A673 (cell line): Measurements from ENCODE around the gene SMOC1. TPM values are rescaled to one million over a fixed set of nuclear protein-coding genes. Genes with fewer than 3 reads are reported as not detected.

ENCODE experiments used
- BruUV-seq: library from RNA; stranded (reverse); fragments of 400-500 nt; replicated peaks from 2 replicates; lab custom pipeline; 2021; lab: Mats Ljungman, UMichigan
- CTCF ChIA-PET: fragments of 300-600 bp; sonication (Branson Sonifier 250); formaldehyde crosslinking; loops from one replicate; lab custom pipeline; 2022; ENCODE audit warnings: antibody characterized with exemption; lab: Charles Lee
- POLR2A ChIA-PET: fragments of 300-600 bp; sonication (Branson Sonifier 250); formaldehyde crosslinking; loops from one replicate; lab custom pipeline; 2022; ENCODE audit warnings: antibody characterized with exemption; ENCODE audit not compliant: low non-redundant PET; lab: Charles Lee
- DNase-seq: peaks from one replicate; pipeline ENCODE4 v3.0.0-alpha.2; 2015; ENCODE audit warnings: low spot score
- H3K27ac ChIP-seq: fragments of 200-600 bp; sonication (generic); 2 replicates; pipeline ENCODE4 v1.5.1; 2016; ENCODE audit warnings: mixed run types, low read depth, mild to moderate bottlenecking, mixed read lengths, antibody characterized with exemption, low read length; ENCODE audit not compliant: poor library complexity, severe bottlenecking
- H3K27me3 ChIP-seq: fragments of 200-600 bp; sonication (generic); replicated peaks from 2 replicates; pipeline ENCODE4 v1.6.1; 2017; ENCODE audit warnings: mixed run types, low read depth, mild to moderate bottlenecking, mixed read lengths, antibody characterized with exemption, low read length; ENCODE audit not compliant: insufficient read depth, poor library complexity
- H3K36me3 ChIP-seq: fragments of 200-600 bp; sonication (generic); 2 replicates; pipeline ENCODE4 v1.6.1; 2016; ENCODE audit warnings: mixed run types, mild to moderate bottlenecking, mixed read lengths, antibody characterized with exemption, low read length; ENCODE audit not compliant: insufficient read depth, poor library complexity, severe bottlenecking
- H3K4me1 ChIP-seq: fragments of 200-600 bp; sonication (generic); 2 replicates; pipeline ENCODE4 v1.6.1; 2017; ENCODE audit warnings: mixed run types, mild to moderate bottlenecking, mixed read lengths, antibody characterized with exemption, low read length; ENCODE audit not compliant: insufficient read depth, poor library complexity, severe bottlenecking
- H3K4me3 ChIP-seq: fragments of 200-600 bp; sonication (generic); 2 replicates; pipeline ENCODE4 v1.5.1; 2016; ENCODE audit warnings: low read depth, mixed run types, mild to moderate bottlenecking, mixed read lengths, low read length; ENCODE audit not compliant: poor library complexity, severe bottlenecking
- H3K9me3 ChIP-seq: fragments of 200-600 bp; sonication (generic); 2 replicates; pipeline ENCODE4 v1.6.1; 2016; ENCODE audit warnings: mixed run types, low read depth, mild to moderate bottlenecking, mixed read lengths, antibody characterized with exemption, low read length; ENCODE audit not compliant: poor library complexity, severe bottlenecking
- CTCF ChIP-seq: fragments of 300-800, 200-600 bp; sonication (generic); conservative IDR thresholded peaks from 2 replicates; pipeline ENCODE4 v1.5.1; 2017; ENCODE audit warnings: low read depth, mild to moderate bottlenecking, antibody characterized with exemption, low read length, moderate library complexity, mixed read lengths
- EZH2 ChIP-seq: fragments of 200-600 bp; sonication (generic); IDR thresholded peaks from 2 replicates; pipeline ENCODE4 v1.6.1; 2017; ENCODE audit warnings: borderline replicate concordance, low read depth, mild to moderate bottlenecking, mixed read lengths, antibody characterized with exemption, low read length; ENCODE audit not compliant: poor library complexity, severe bottlenecking
- intact Hi-C: fragments of 100-400 bp; cut with micrococcal nuclease; formaldehyde crosslinking; loops from one replicate; pipeline ENCODE4 v1.10.0; 2022; ENCODE audit not compliant: unreplicated experiment
- total RNA-seq: library from RNA; stranded (reverse); gene quantifications from 2 replicates; pipeline ENCODE4 v1.2.3, GENCODE V29; 2021

Gene SMOC1
- total RNA-seq, 1 experiment from 2014 or later: not detected

DNA sequence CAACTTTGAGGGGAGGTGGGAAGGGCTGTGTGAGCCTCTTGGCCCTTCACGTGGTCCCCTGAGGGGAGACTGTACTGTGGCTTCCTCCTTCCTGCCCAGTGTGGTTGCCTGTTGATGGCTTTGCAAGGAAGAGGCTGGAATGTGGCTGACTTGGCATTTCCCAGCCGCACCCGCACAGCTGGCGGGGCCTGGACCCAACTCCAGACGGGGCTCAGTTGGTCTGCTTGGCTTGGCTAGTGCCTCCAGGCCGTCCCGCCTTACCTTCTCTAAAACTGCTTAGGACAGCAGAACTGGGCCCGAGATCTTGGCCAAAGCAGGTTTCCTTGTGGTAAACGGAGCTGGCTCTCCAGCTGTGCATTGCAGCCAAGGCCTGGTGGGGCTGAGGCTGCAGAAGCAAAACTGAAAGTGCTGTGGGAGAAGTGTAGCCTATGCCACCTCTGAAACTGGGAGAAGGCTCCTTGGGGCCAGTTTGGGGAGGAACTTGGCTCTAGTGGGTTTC is 139.5 kb downstream of the SMOC1 start:
- Histone ChIP-seq H3K27ac (no peak overlapping the region), H3K4me3 (no peak overlapping the region), H3K27me3 (peaks cover 3% of the 10 kb centered on the region), H3K36me3 (no peaks in the 10 kb centered on the region), H3K4me1 (no peaks in the 10 kb centered on the region), H3K9me3 (no peaks in the 10 kb centered on the region)
- ChIA-PET POLR2A (no interaction called here), CTCF (no interaction called here)
- TF ChIP-seq CTCF: no peak
- no peak for TF ChIP-seq EZH2
- intact Hi-C loops: no loop called here
- no TSS peak for BruUV-seq
- DNase-seq: no peak

GRCh38 chr14:70019695-70020094 is 140.5 kb downstream of the SMOC1 start:
- no peaks in the 10 kb centered on the region for H3K36me3 ChIP-seq
- no peaks in the 10 kb centered on the region for H3K4me1 ChIP-seq
- intact Hi-C loops: no loop called here
- peaks cover 3% of the 10 kb centered on the region for H3K27me3 ChIP-seq
- H3K4me3 ChIP-seq: no peak overlapping the region
- TF ChIP-seq EZH2: no peak
- BruUV-seq: no TSS peak
- no peaks in the 10 kb centered on the region for H3K9me3 ChIP-seq
- ChIA-PET CTCF (no interaction called here), POLR2A (interaction anchor here (0.6 kb wide), 1 partner anchor 201 kb away, joined by 4 read pairs; no protein-coding TSS in a partner anchor)
- DNase-seq: no peak
- no peak overlapping the region for H3K27ac ChIP-seq

- Histone ChIP-seq H3K27ac (no peak overlapping the region), H3K9me3 (no peaks in the 10 kb centered on the region), H3K36me3 (no peaks in the 10 kb centered on the region), H3K4me3 (no peak overlapping the region), H3K27me3 (peaks cover 3% of the 10 kb centered on the region), H3K4me1 (no peaks in the 10 kb centered on the region)
- CTCF ChIA-PET: no interaction called here
- POLR2A ChIA-PET: no interaction called here
- intact Hi-C loops: no loop called here
- TF ChIP-seq EZH2 (no peak), CTCF (no peak)
- BruUV-seq: no TSS peak
- DNase-seq: no peak
Measured at GRCh38 chr14:70020352-70021170, 141.3 kb downstream of the SMOC1 start.
